Anterior cingulate cortex (tissue), 58 donors: ENCODE results near the gene GABRB1.

Experiments
- DNase-seq, 58 donors: peaks; one replicate each; lab custom pipeline; 2025; lab: John Stamatoyannopoulos, UW

The GABRB1 gene

GRCh38 chr4:47106561-47106960 lies 75.2 kb downstream of the GABRB1 start:
- no peak for DNase-seq

- DNase-seq = no peak
These were observed 78.0 kb downstream of the GABRB1 start for GRCh38 chr4:47109379-47109778.

GRCh38 chr4:47110546-47111132 lies 79.3 kb downstream of the GABRB1 start:
- DNase-seq = no peak

- no peak for DNase-seq
These were observed 87.0 kb downstream of the GABRB1 start for GRCh38 chr4:47118192-47118929.

GRCh38 chr4:47120783-47121182 lies 89.4 kb downstream of the GABRB1 start:
- peak in 3 of 58 donors; percentile 0 to 4 (median 3) for DNase-seq

- peak in 47 of 58 donors; percentile 3 to 77 (median 42) for DNase-seq
These were observed 91.4 kb downstream of the GABRB1 start for GRCh38 chr4:47122592-47123291.

- DNase-seq = no peak
These were observed 97.6 kb downstream of the GABRB1 start for GRCh38 chr4:47128991-47129390.

GRCh38 chr4:47135210-47135609 lies 103.8 kb downstream of the GABRB1 start:
- peak in 4 of 58 donors; percentile 4 to 17 (median 14) for DNase-seq

GRCh38 chr4:47143261-47143660 lies 111.9 kb downstream of the GABRB1 start:
- DNase-seq = no peak

GRCh38 chr4:47145630-47146029 lies 114.3 kb downstream of the GABRB1 start:
- peak in 6 of 58 donors; percentile 1 to 40 (median 11) for DNase-seq

GRCh38 chr4:47154816-47155370 lies 123.5 kb downstream of the GABRB1 start:
- peak in 12 of 58 donors; percentile 0 to 21 (median 6) for DNase-seq

- DNase-seq = no peak
These were observed 124.6 kb downstream of the GABRB1 start for GRCh38 chr4:47155919-47156318.

GRCh38 chr4:47160095-47160494 lies 128.7 kb downstream of the GABRB1 start:
- no peak for DNase-seq

GRCh38 chr4:47167081-47168035 lies 136.0 kb downstream of the GABRB1 start:
- no peak for DNase-seq

GRCh38 chr4:47184083-47184482 lies 152.7 kb downstream of the GABRB1 start:
- DNase-seq = no peak

- DNase-seq = no peak
These were observed 154.4 kb downstream of the GABRB1 start for GRCh38 chr4:47185761-47186160.

GRCh38 chr4:47187608-47188007 lies 156.2 kb downstream of the GABRB1 start:
- DNase-seq = no peak

GRCh38 chr4:47193179-47193578 lies 161.8 kb downstream of the GABRB1 start:
- no peak for DNase-seq

- no peak for DNase-seq
These were observed 162.8 kb downstream of the GABRB1 start for GRCh38 chr4:47194036-47194737.
